K562 (cell line): ENCODE data around the gene GJD4. TPM values are rescaled to one million over a fixed set of nuclear protein-coding genes. Genes with fewer than 3 reads are reported as not detected.

Source experiments
- BRD4 ChIP-seq: fragments of 200-600 bp; sonication (generic); IDR thresholded peaks from 2 replicates; pipeline ENCODE4 v1.6.1; 2017; ENCODE audit warnings: inconsistent platforms
- CREB3L1 ChIP-seq: fragments of 450-650 bp; IDR thresholded peaks from 2 replicates; pipeline ENCODE4 v1.6.1; 2014; ENCODE audit warnings: low read depth, mild to moderate bottlenecking, moderate library complexity, borderline replicate concordance
- GTF2F1 ChIP-seq: IDR thresholded peaks from 2 replicates; pipeline ENCODE4 v1.6.1; 2011; ENCODE audit warnings: low read depth, low read length, improper control_type of control experiment
- HNRNPH1 ChIP-seq: fragments of 200-400 bp; formaldehyde crosslinking; optimal IDR thresholded peaks from 2 replicates; pipeline ENCODE3; 2017; ENCODE audit warnings: low read depth, mild to moderate bottlenecking, low read length, moderate library complexity
- ID3 ChIP-seq, 2 experiments: fragments of 250-450 bp in 1 of 2; fragments of 450-650 bp in 1 of 2; sonication (Bioruptor Pico) in 1 of 2; IDR thresholded peaks; 2 replicates each; pipeline versions ENCODE4 v1.6.1 to v1.8.0; 2016 to 2021; ENCODE audit warnings: mild to moderate bottlenecking in 2 of 2, moderate library complexity in 2 of 2, missing compliant biosample characterization in 1 of 2, missing genetic modification characterization in 1 of 2
- NFE2 ChIP-seq: IDR thresholded peaks from 2 replicates; pipeline ENCODE4 v1.6.1; 2014; ENCODE audit warnings: antibody characterized with exemption, low read depth
- NFRKB ChIP-seq: fragments of 450-650 bp; IDR thresholded peaks from 2 replicates; pipeline ENCODE4 v1.6.1; 2016; ENCODE audit warnings: low read depth
- POLR2AphosphoS2 ChIP-seq: IDR thresholded peaks from 2 replicates; pipeline ENCODE4 v1.6.1; 2012; ENCODE audit warnings: low read length, improper control_type of control experiment
- POLR2G ChIP-seq: fragments of 200-400 bp; formaldehyde crosslinking; IDR thresholded peaks from 2 replicates; pipeline ENCODE4 v1.6.1; 2017; ENCODE audit warnings: low read depth, mild to moderate bottlenecking, antibody characterized with exemption, low read length, moderate library complexity
- RERE ChIP-seq: sonication (generic); formaldehyde crosslinking; IDR thresholded peaks from 2 replicates; pipeline ENCODE4 v1.8.0; 2023; ENCODE audit warnings: missing genetic modification reagents, mild to moderate bottlenecking, borderline replicate concordance
- SETDB1 ChIP-seq: IDR thresholded peaks from one replicate; pipeline ENCODE4 v1.6.1; 2012; ENCODE audit warnings: low read length, control low read depth, inconsistent platforms
- ZBTB9 ChIP-seq: fragments of 450-650 bp; formaldehyde crosslinking; IDR thresholded peaks from 2 replicates; pipeline ENCODE4 v1.4.0; 2020; ENCODE audit warnings: mild to moderate bottlenecking, moderate library complexity
- ZNF408 ChIP-seq: fragments of 250-450 bp; sonication (Bioruptor Pico); IDR thresholded peaks from 2 replicates; pipeline ENCODE4 v1.4.0; 2020; ENCODE audit warnings: low read depth, mild to moderate bottlenecking, moderate library complexity
- ZNF79 ChIP-seq: fragments of 250-450 bp; sonication (Bioruptor Pico); IDR thresholded peaks from 2 replicates; pipeline ENCODE4 v1.4.0; 2020; ENCODE audit warnings: low read depth, mild to moderate bottlenecking, moderate library complexity
- polyA plus RNA-seq, 8 experiments: library from polyadenylated mRNA; depleted of rRNA in 4 of 8; stranded (reverse) in 5 of 8; unstranded in 3 of 8; fragments of >200 nt; fragmentation: Nextera tagmentation in 2 of 8; fragmentation: Illumina TruSeq in 1 of 8; extraction: Ambion mirVana in 2 of 8; extraction: Trizol in 1 of 8; gene quantifications; 2 replicates each; pipeline versions ENCODE4 v1.2.1 to v1.2.3, GENCODE V29; 2011 to 2014; ENCODE audit warnings: inconsistent platforms in 1 of 8, missing spikeins in 1 of 8
- total RNA-seq, 7 experiments: library from RNA; depleted of rRNA in 6 of 7; stranded (reverse); fragments of >200 nt in 6 of 7; fragmentation: Illumina TruSeq in 2 of 7; extraction: Trizol in 2 of 7; gene quantifications; 2 replicates each; pipeline versions ENCODE4 v1.2.1 to v1.2.3, GENCODE V29; 2011 to 2021; ENCODE audit warnings: low replicate concordance in 1 of 7

The GJD4 gene
- total and polyA plus RNA-seq, 9 of the 15 experiments (the other 6 are each of a cell fraction or from before 2014, with no cell fraction given): not detected

GRCh38 chr10:35594115-35595079, 10.7 kb upstream of the GJD4 start (continued):
- no peak for TF ChIP-seq RERE (CRISPR knock-in tag)
- TF ChIP-seq ID3 (CRISPR knock-in tag; IDR thresholded peaks at IDR 0.05): no peak
- TF ChIP-seq ID3 (tag; IDR thresholded peaks at IDR 0.05): no peak
- no peak for TF ChIP-seq ZNF408 (CRISPR knock-in tag)
- TF ChIP-seq SETDB1: no peak
- TF ChIP-seq GTF2F1: no peak
- TF ChIP-seq HNRNPH1: no peak
- TF ChIP-seq ZBTB9: no peak
- no peak for TF ChIP-seq NFRKB
- no peak for TF ChIP-seq CREB3L1
- TF ChIP-seq POLR2AphosphoS2: no peak
- no peak for TF ChIP-seq BRD4
- TF ChIP-seq POLR2G: no peak
- no peak for TF ChIP-seq ZNF79 (CRISPR knock-in tag)
- TF ChIP-seq NFE2: no peak
